Stimulated activated CD4-positive, alpha-beta T cell treated with anti-CD3 and anti-CD28 coated beads, TNF-alpha, amount 100 ng/mL, for 48 hours (primary cell): ENCODE measurements around the gene SLC24A4.

Experiments used
- DNase-seq, 3 donors: peaks; one replicate each; pipeline ENCODE4 v3.0.0-alpha.2; 2020; ENCODE audit warnings: low read depth in 3 of 3

Gene SLC24A4

GRCh38 chr14:92316937-92317336 lies 6.0 kb upstream of the SLC24A4 start:
- no peak for DNase-seq

- DNase-seq, result no peak
Observed at GRCh38 chr14:92317511-92317910, 5.5 kb upstream of the SLC24A4 start.

- no peak for DNase-seq
Observed at GRCh38 chr14:92321701-92322100, 1.3 kb upstream of the SLC24A4 start.

GRCh38 chr14:92322516-92322915 lies 449 bp upstream of the SLC24A4 start:
- no peak for DNase-seq

- no peak for DNase-seq
Observed at GRCh38 chr14:92323916-92324818, 1.2 kb downstream of the SLC24A4 start.

DNA sequence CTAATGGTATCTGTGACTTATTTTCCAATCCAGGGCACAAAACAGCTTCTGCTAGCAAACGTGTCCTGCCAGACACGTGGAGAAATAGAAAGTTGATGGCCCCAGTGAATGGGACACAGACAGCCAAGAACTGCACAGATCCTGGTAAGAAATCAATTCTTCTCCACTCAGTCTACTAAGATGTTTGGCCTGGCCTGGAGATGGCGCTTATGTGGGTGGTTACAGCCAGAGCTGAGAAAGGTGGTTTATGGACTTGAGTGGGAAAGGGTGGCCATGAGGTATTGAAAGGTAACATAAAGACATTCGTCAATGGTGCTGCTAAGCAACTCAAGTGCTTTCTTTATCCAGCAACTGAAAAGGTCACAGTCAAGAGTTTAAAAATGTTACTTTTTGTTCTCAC lies 2.9 kb downstream of the SLC24A4 start:
- DNase-seq, result no peak

- no peak for DNase-seq
Observed at GRCh38 chr14:92328664-92329255, 5.8 kb downstream of the SLC24A4 start.

GRCh38 chr14:92334050-92334449 lies 11.1 kb downstream of the SLC24A4 start:
- DNase-seq, result no peak

DNA sequence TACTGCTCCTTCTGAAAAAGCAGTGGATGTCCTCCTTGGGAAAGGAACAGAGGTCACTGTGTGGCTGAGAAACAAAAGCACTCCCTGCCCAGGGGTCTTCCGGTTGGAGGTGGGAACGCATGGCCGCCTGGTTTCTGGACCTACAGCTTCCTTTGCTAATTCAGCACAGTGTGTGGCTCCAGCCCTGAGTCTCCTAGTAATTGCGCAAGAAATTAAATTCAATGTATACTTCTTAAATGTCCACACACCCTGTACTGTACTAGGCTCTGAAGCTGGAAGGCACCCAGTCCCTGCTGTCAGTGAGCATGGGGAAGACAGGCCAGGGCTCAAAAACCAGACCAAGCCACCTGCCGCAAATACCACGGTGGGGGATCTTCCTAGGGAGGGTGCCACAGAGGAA lies 13.4 kb downstream of the SLC24A4 start:
- no peak for DNase-seq

- no peak for DNase-seq
Observed at GRCh38 chr14:92339426-92339825, 16.5 kb downstream of the SLC24A4 start.

DNA sequence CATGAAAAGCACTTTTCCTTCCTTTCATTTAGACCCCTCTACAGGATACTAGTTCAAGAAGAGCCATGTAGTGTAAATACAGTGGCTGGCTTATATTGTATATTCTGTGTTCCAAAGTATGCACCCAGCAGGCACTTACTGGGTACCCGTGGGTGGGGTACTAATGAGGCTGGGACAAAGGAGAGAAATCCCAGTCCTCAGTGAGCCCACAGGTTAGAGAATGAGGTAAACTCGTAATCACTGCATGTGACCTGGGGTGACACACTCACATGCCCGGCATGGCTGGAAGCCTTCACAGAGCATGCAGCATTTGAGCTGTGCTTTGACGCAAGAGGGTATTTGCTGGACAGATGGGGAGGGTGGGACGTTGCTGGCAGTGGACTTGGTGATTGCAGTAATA lies 17.1 kb downstream of the SLC24A4 start:
- DNase-seq, result no peak

- DNase-seq, result peak in 2 of 3 donors; percentile 30 to 31
Observed at GRCh38 chr14:92340931-92341330, 18.0 kb downstream of the SLC24A4 start.

DNA sequence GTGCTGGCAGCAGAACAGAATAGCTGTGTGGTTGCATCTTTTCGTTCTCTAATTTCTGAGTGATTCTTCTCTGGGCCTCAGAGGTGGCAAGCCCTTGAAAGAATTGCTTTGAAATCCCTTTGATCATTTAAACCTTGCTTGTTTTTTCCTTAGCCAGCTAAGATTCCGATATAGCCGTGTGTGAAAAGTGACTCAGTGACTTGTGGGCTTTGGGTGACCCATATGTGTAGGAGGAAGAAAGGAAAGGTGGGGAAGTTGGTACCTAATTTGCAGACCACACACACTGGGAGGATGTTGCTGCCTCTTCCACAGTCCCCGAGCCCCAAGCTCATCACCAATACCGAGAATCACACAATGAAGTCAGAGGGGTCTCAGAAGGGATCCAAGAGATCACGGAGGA lies 18.8 kb downstream of the SLC24A4 start:
- DNase-seq, result peak; percentile 43 to 49 (median 44)

DNA sequence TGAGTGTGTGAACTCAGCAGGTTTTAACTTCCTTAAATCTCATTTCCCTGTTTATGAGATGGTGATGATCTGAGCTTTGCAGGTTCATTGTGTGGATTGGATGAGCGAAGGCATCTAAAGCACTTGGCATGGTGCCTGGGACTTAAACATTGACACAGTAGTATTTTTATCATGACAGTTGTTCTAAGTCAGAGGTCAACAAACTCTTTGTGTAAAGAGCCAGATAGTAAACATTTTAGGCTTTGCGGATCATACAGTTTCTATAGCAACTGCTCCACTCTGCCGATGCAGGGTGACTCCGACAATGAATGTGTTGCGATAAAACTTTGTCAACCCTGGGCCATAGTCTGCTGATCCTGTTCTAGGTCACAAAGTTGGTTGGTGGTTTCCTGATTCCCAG lies 25.2 kb downstream of the SLC24A4 start:
- DNase-seq, result no peak

- no peak for DNase-seq
Observed at GRCh38 chr14:92351750-92352149, 28.8 kb downstream of the SLC24A4 start.

- peak in 2 of 3 donors; percentile 17 to 21 for DNase-seq
Observed at GRCh38 chr14:92352158-92352985, 29.4 kb downstream of the SLC24A4 start.

DNA sequence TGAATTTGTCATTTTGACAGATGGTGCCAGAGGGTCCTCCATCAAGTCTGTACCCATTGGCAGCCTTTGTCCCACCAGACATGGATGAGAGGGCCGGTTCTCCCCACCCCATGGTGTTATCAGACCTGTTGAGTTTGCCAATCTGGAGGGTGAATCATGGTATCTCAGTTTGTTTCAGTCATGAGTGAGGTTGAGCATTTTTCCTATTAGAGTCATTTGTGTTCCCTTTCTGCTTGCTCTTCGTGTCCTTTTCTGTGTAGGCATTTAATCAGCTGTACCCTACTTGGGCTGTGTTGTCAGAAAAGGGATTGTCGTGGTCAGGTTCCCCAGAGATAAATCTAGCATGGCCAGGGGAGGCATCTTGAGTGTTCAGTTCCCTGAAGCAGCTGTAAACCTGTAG lies 30.5 kb downstream of the SLC24A4 start:
- DNase-seq, result no peak

- DNase-seq, result no peak
Observed at GRCh38 chr14:92356677-92357076, 33.7 kb downstream of the SLC24A4 start.

DNA sequence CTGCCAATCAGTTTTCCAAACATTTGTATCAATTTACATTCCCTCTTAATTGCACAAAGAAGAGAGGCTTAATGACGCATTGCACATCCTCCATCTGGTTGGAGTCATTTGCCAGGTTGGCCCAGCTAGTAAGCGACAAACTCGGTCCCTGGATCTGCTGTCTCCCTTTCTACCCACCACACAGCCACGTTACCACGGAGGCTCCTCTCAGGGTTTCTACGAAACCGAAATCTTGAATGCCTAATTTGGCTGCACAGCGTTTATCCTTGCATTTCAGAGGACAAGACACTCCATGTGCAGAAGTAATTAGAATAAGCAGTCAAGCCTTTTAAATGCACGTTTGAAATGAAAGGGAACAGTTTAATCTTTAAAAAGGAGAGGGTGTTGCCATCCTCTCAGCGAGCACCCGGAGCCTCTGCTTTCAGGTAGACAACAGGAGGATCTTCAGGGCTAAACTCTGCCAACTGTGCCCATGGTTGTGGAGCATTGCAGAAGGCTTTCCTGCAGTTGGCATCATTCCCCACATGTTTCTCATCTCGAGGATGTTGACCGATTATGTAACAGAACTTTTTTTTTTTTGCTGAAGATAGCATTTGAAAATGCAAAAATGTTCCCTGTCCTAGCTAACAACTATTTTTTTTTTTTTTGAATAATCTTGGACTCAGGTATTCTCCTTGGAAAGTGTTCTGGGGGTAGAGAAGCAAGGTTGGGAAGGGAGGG lies 37.8 kb downstream of the SLC24A4 start:
- DNase-seq, result no peak

DNA sequence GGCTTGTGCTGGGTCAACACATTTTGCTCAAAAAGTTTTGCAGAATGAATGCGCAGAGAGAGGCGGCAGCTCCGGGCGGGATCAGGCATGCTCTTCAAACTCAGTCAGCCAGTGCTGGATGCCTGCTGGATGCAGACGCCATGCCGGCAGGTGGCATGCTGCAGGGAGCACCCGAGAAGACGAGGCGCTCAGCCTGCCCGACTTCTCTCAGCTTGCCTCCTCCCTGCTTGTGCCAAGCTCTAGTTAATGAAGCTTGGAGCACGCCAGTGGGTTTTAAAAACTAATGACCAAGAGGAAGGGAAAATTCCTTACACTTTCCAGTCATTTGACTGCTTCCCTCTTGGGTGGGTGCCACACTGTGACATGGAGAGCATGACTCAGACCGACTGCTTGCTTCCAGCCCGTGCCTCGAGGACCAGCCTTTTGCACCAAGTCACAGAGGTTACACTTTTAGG lies 39.8 kb downstream of the SLC24A4 start:
- DNase-seq, result no peak

GRCh38 chr14:92366237-92366636 lies 43.3 kb downstream of the SLC24A4 start:
- no peak for DNase-seq

- no peak for DNase-seq
Observed at GRCh38 chr14:92368001-92368400, 45.0 kb downstream of the SLC24A4 start.
